Muscle layer of colon (tissue), 2 donors: ENCODE data around the gene PSMC4.

Source experiments
- H3K27ac ChIP-seq: one replicate; pipeline ENCODE4 v1.7.0; 2013; ENCODE audit warnings: low read depth, mild to moderate bottlenecking, low read length, moderate library complexity
- H3K27me3 ChIP-seq, 2 donors: one replicate each; pipeline ENCODE4 v1.7.0; 2013; ENCODE audit warnings: low read length in 2 of 2, mild to moderate bottlenecking in 2 of 2; ENCODE audit not compliant: insufficient read depth in 2 of 2, control insufficient read depth in 1 of 2
- H3K36me3 ChIP-seq: one replicate; pipeline ENCODE4 v1.7.0; 2013; ENCODE audit warnings: mild to moderate bottlenecking, low read length; ENCODE audit not compliant: insufficient read depth
- H3K4me1 ChIP-seq: one replicate; pipeline ENCODE4 v1.7.0; 2013; ENCODE audit warnings: mild to moderate bottlenecking, low read length; ENCODE audit not compliant: insufficient read depth
- H3K4me3 ChIP-seq, 2 donors: one replicate each; pipeline ENCODE4 v1.7.0; 2013; ENCODE audit warnings: low read length in 2 of 2, low read depth in 1 of 2, mild to moderate bottlenecking in 1 of 2, moderate library complexity in 1 of 2
- H3K9ac ChIP-seq: one replicate; pipeline ENCODE4 v1.7.0; 2013; ENCODE audit warnings: low read length
- H3K9me3 ChIP-seq: one replicate; pipeline ENCODE4 v1.7.0; 2013; ENCODE audit warnings: mild to moderate bottlenecking, low read length
- donor health status: abdominal sarcoma.
- donor health status: Adenocarcinoma of cecum.

Gene PSMC4

DNA sequence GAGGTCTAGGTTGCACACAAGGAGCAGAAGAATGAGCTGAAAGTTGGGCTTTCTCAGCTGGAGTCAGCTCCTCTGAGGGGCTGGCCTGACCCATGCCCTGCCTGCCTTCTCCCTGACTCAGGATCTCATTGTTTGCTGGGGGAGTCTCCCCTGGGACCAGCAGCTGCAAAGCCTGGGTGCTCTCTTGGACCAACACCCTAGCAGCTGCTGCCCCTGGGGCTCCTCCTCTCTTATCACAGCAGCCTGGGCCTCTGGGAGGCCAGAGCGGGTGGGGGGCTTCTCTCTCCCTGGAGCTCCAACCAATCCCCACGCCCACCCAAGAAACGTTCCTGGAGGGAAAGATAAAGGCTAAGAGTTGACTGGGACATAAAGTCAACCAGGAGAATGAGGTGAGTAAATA lies 34.9 kb upstream of the PSMC4 start:
- Histone ChIP-seq H3K27ac (no peak overlapping the region), H3K36me3 (no peaks in the 10 kb centered on the region), H3K4me3 (no peak overlapping the region), H3K9me3 (no peaks in the 10 kb centered on the region), H3K4me1 (no peaks in the 10 kb centered on the region), H3K27me3 (peaks cover 0 to 3% of the 10 kb centered on the region in 2 donors), H3K9ac (no peak overlapping the region)

DNA sequence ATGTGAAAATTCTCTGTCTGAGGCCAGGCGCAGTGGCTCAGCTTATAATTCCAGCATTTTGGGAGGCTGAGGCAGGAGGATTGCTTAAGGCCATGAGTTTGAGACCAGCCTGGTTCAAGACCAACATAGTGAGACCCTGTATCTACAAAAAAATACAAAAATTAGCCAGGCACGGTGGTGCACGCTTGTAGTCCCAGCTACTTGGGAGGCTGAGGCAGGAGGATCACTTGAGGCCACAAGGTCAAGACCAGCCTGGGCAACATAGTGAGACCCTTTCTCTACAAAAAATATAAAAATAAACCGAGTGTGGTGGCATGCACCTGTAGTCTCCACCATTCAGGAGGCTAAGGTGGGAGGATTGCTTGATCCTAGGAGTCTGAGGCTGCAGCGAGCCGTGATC lies 34.3 kb upstream of the PSMC4 start:
- H3K9me3 ChIP-seq = no peaks in the 10 kb centered on the region
- H3K4me1 ChIP-seq = no peaks in the 10 kb centered on the region
- no peaks in the 10 kb centered on the region for H3K36me3 ChIP-seq
- H3K27me3 ChIP-seq = peaks cover 0 to 3% of the 10 kb centered on the region in 2 donors
- no peak overlapping the region for H3K27ac ChIP-seq
- no peak overlapping the region for H3K9ac ChIP-seq
- H3K4me3 ChIP-seq = no peak overlapping the region

DNA sequence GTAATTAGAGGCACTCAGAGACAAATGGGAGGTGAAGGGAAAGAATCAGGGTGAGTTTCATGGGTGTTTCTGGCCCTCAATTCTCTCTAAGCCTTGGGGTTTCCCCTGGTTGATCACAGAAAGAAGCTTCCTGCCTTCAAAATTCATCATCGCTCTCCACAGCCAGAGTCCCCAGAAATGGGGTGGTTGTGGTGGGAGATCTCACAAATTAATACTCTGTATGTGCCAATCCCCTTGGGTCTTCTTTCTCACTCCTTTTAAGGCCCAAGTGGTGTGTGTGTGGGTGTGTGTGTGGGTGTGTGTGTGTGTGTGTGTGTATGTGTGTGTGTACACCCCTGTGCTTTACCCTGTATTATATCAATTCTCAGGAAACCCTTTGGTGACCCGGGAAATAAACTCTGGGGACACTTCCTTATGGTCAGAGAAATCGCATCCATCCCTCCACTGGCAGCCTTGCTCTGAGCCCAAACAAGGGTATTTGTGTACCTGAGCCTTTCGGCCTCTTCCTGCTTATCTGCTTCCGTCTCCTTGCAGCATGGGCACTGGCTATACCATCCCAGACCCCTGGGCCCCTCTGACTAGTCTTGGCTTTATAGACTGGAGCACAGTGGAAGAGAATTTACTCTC lies 33.8 kb upstream of the PSMC4 start:
- no peaks in the 10 kb centered on the region for H3K9me3 ChIP-seq
- H3K9ac ChIP-seq = no peak overlapping the region
- H3K27ac ChIP-seq = no peak overlapping the region
- no peak overlapping the region for H3K4me3 ChIP-seq
- no peaks in the 10 kb centered on the region for H3K4me1 ChIP-seq
- no peaks in the 10 kb centered on the region for H3K36me3 ChIP-seq
- peaks cover 0 to 3% of the 10 kb centered on the region in 2 donors for H3K27me3 ChIP-seq

DNA sequence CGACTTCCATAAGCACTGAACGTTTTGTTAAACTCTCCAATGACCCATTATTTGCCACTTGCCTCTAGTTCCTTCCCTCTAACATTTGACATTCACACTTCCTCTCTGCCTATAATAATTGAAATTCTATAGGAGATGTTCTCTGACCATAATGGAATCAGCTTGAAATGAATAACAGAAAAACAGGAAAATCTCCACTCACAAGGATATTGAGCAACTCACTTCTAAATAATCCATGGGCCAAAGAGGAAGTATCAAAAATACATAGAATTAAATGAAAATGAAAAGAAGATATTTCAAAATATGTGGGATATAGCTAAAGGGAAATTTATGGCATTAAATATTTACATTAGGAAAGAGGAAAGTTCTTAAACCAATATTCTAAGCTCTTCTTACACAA lies 33.2 kb upstream of the PSMC4 start:
- H3K36me3 ChIP-seq = no peaks in the 10 kb centered on the region
- H3K4me3 ChIP-seq = no peak overlapping the region
- H3K9ac ChIP-seq = no peak overlapping the region
- H3K27me3 ChIP-seq = peaks cover 0 to 3% of the 10 kb centered on the region in 2 donors
- no peaks in the 10 kb centered on the region for H3K9me3 ChIP-seq
- no peak overlapping the region for H3K27ac ChIP-seq
- no peaks in the 10 kb centered on the region for H3K4me1 ChIP-seq

DNA sequence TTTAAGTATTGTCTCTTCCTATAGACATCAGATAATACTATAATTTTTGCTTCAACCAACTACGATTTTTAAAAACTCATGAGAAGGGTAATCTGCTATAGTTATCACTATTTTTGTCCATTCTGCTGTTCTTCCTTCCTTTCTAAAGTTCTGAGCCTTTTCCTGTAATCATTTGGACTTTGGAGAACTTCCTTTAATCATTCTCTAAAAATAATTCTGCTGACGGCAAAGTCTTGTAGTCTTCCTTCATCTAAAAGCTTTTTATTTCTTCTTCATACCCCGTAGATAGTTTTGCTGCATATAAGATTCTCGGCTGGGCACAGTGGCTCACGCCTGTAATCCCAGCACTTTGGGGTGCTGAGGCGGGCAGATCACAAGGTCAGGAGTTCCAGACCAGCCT lies 31.4 kb upstream of the PSMC4 start:
- no peaks in the 10 kb centered on the region for H3K4me1 ChIP-seq
- H3K9ac ChIP-seq = no peak overlapping the region
- peaks cover 0 to 3% of the 10 kb centered on the region in 2 donors for H3K27me3 ChIP-seq
- H3K27ac ChIP-seq = no peak overlapping the region
- H3K4me3 ChIP-seq = no peak overlapping the region
- no peaks in the 10 kb centered on the region for H3K36me3 ChIP-seq
- H3K9me3 ChIP-seq = no peaks in the 10 kb centered on the region

DNA sequence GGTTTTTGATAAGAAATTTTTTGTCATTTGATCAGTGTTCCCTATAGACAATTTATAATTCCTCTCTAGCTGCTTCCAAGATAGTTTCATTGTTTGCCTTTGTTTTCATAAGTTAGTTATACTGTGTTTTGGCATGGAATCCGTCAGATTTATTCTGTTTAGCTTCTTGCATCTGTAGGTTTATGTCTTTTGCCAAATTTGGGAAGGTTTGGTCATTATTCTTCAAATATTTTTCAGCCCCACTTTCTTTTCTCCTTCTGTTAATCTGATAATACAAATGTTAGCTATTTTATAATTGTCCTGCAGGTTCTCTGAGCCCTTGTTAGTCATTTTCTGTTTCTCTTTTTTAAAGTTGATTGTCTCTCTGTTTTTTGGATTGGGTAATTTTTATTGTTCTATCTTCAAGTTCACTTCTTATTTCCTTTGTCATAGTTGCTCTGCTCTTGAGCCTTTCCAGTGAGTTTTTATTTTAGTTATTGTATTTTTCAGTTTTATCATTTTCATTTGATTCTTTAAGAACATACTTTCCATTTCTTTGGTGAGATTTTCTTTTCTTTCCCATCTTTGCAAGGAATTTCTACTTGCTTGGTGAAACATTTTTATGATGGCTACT lies 30.6 kb upstream of the PSMC4 start:
- no peak overlapping the region for H3K9ac ChIP-seq
- no peaks in the 10 kb centered on the region for H3K4me1 ChIP-seq
- H3K9me3 ChIP-seq = no peaks in the 10 kb centered on the region
- H3K4me3 ChIP-seq = no peak overlapping the region
- peaks cover 0 to 3% of the 10 kb centered on the region in 2 donors for H3K27me3 ChIP-seq
- no peaks in the 10 kb centered on the region for H3K36me3 ChIP-seq
- H3K27ac ChIP-seq = no peak overlapping the region

DNA sequence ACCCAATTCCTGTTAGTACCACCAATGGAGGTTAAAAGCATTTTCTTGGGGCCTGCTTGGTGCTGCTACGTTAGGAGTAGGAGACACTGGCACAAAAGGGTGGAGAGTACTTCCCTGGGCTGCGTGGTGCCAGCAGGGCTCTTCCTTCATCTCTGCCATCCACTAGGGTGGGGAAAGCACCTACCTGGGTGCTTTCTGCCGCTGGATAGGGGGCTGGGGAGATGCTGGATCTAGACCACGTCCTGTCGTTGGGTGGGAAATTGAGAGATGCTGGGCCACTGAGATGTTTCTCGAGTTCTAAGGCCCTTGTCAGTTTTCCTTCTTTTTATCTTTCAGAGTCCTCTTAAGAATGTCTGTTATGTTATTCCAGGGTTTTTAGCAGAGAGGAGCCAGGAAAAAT lies 29.8 kb upstream of the PSMC4 start:
- Histone ChIP-seq H3K27ac (no peak overlapping the region), H3K4me1 (no peaks in the 10 kb centered on the region), H3K9ac (no peak overlapping the region), H3K4me3 (no peak overlapping the region), H3K36me3 (no peaks in the 10 kb centered on the region), H3K9me3 (no peaks in the 10 kb centered on the region), H3K27me3 (peaks cover 0 to under 1% of the 10 kb centered on the region in 2 donors)

DNA sequence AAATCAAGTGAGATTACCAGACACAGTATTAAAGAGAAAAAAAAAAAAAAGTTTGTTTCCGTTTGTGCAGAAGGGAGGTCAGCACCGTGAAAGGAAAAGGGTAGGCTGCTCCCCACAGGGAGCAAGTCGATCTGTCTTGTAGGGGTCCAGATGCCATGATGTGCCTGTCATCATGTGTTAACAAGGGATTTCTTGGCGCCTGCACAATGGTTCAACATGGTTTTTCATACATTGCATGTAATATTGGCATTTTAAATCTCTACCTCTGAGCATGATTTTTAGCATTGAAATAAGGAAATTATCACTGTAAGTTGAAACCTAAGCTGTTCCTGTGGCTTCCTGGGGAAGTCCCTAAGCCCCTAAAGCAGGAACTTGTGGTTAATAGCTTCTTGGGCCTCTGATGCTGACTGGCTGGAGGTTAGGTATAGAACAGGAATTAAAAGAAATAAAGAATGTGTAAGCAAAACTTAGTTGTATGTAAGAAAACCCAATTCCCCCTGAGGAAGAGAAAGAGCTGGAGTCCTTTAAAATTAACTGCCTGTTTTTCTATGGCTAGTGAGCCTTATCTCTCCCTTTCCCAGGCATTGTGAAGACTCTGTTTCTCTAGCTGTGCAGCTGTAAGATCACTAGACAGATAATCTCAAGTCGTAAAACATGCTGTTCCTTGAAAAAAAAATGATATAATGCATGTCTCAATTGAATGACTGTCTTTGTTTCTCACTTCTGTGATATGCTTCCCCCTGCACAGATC lies 29.2 kb upstream of the PSMC4 start:
- no peaks in the 10 kb centered on the region for H3K27me3 ChIP-seq
- H3K9me3 ChIP-seq = no peaks in the 10 kb centered on the region
- no peak overlapping the region for H3K27ac ChIP-seq
- no peaks in the 10 kb centered on the region for H3K4me1 ChIP-seq
- no peaks in the 10 kb centered on the region for H3K36me3 ChIP-seq
- no peak overlapping the region for H3K9ac ChIP-seq
- H3K4me3 ChIP-seq = no peak overlapping the region

DNA sequence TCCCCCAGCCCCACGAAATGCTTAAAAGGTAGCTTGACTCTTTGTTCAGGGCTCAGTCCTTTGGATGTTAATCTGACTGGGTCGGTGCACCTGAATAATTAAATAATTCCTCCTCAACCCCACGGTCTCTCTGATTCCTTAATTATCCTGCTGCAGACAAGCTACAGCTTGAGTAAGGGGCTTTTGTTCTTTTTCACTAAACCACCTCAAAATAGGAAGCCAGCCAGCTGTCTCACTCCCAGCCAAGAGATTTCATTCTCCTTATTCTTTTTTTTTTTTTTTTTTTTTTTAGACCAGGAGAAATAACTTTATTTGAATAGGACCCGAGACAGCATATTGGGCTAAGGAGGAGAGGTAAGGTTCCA lies 28.6 kb upstream of the PSMC4 start:
- H3K27me3 ChIP-seq = no peaks in the 10 kb centered on the region
- H3K36me3 ChIP-seq = no peaks in the 10 kb centered on the region
- no peak overlapping the region for H3K9ac ChIP-seq
- no peaks in the 10 kb centered on the region for H3K4me1 ChIP-seq
- no peak overlapping the region for H3K4me3 ChIP-seq
- H3K27ac ChIP-seq = no peak overlapping the region
- H3K9me3 ChIP-seq = no peaks in the 10 kb centered on the region

DNA sequence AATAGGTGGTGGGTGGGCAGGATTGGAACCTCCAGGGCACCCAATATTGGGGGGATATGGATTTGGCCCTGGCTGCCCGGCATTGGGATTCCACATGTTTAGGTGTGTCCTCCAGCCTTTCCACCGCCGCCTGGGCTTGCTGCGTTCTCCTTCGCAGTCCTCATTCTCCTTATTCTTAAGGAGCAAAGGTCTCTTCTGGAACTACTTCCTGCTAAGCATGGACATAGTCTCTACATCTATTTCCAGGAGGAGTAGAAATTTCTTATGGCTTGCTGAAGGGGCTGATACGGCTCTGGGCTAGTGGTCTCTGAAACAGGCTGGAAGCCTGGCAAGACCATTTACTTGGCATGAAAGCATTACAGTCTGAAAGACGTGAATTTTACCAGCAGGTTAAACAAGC lies 27.4 kb upstream of the PSMC4 start:
- H3K27me3 ChIP-seq = no peaks in the 10 kb centered on the region
- no peak overlapping the region for H3K9ac ChIP-seq

DNA sequence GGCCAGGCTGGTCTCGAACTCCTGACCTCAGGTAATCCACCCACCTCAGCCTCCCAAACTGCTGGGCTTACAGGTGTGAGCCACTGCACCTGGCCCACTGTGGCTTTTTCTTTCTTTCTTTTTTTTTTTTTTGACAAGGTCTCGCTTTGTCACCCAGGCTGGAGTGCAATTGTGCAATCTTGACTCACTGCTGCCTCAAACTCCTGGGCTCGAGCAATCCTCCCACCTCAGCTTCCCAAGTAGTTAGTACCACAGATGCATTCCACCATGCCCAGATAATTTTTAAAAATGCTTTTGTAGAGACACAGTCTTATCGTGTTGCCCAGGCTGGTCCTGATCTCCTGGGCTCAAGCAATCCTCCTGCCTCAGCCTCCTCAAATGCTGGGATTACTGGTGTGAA lies 24.4 kb upstream of the PSMC4 start:
- Histone ChIP-seq H3K9ac (no peak overlapping the region), H3K36me3 (no peaks in the 10 kb centered on the region), H3K9me3 (no peaks in the 10 kb centered on the region), H3K27me3 (no peaks in the 10 kb centered on the region), H3K27ac (no peak overlapping the region), H3K4me1 (no peaks in the 10 kb centered on the region), H3K4me3 (no peak overlapping the region)

More for the DNA sequence above, 27.4 kb upstream of the PSMC4 start:
- H3K4me1 ChIP-seq = no peaks in the 10 kb centered on the region
- H3K27ac ChIP-seq = no peak overlapping the region
- no peak overlapping the region for H3K4me3 ChIP-seq
- no peaks in the 10 kb centered on the region for H3K36me3 ChIP-seq
- no peaks in the 10 kb centered on the region for H3K9me3 ChIP-seq
